B cell (primary cell): ENCODE measurements around the gene DTNA.

Experiments used
- EZH2 ChIP-seq: IDR thresholded peaks from 2 replicates; pipeline ENCODE4 v1.6.1; 2012; ENCODE audit warnings: borderline replicate concordance, low read depth, mild to moderate bottlenecking, moderate library complexity, low read length; ENCODE audit not compliant: insufficient read depth, poor library complexity, severe bottlenecking
- TF ChIP-seq, protein P1 (sequence below): fragments of 200-600 bp; IDR thresholded peaks from one replicate; pipeline ENCODE4 v1.8.0; 2022; ENCODE audit warnings: antibody characterized with exemption, mild to moderate bottlenecking

GRCh38 chr18:34702814-34703213 is 7.3 kb upstream of the DTNA start:
- TF ChIP-seq, protein P1, sequence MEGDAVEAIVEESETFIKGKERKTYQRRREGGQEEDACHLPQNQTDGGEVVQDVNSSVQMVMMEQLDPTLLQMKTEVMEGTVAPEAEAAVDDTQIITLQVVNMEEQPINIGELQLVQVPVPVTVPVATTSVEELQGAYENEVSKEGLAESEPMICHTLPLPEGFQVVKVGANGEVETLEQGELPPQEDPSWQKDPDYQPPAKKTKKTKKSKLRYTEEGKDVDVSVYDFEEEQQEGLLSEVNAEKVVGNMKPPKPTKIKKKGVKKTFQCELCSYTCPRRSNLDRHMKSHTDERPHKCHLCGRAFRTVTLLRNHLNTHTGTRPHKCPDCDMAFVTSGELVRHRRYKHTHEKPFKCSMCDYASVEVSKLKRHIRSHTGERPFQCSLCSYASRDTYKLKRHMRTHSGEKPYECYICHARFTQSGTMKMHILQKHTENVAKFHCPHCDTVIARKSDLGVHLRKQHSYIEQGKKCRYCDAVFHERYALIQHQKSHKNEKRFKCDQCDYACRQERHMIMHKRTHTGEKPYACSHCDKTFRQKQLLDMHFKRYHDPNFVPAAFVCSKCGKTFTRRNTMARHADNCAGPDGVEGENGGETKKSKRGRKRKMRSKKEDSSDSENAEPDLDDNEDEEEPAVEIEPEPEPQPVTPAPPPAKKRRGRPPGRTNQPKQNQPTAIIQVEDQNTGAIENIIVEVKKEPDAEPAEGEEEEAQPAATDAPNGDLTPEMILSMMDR: no peak
- TF ChIP-seq EZH2: no peak
